GM23338 (cell line): ENCODE data around the gene MAP1LC3A. TPM values are rescaled to one million over a fixed set of nuclear protein-coding genes. Genes with fewer than 3 reads are reported as not detected.

ENCODE experiments used
- ATAC-seq: fragments of 200-7000 bp; cut with Tn5 transposase; 3 replicates; pipeline ENCODE4 v1.9.1; 2020
- DNase-seq: peaks from one replicate; pipeline ENCODE4 v3.0.0-alpha.2; 2015; ENCODE audit warnings: low spot score
- H2AFZ ChIP-seq: fragments of 200-600 bp; sonication (generic); 2 replicates; pipeline ENCODE4 v1.8.0; 2016; ENCODE audit warnings: antibody characterized with exemption, mild to moderate bottlenecking, moderate library complexity
- H3F3A ChIP-seq: fragments of 200-600 bp; sonication (generic); replicated peaks from 2 replicates; pipeline ENCODE4 v1.8.0; 2017; ENCODE audit warnings: antibody characterized with exemption, mixed run types, low read depth
- H3K27ac ChIP-seq: fragments of 200-600 bp; sonication (generic); 2 replicates; pipeline ENCODE4 v1.6.1; 2016; ENCODE audit warnings: low read depth
- H3K27me3 ChIP-seq: fragments of 200-600 bp; sonication (generic); 2 replicates; pipeline ENCODE4 v1.8.0; 2016; ENCODE audit warnings: mild to moderate bottlenecking, mixed run types, moderate library complexity; ENCODE audit not compliant: insufficient read depth
- H3K36me3 ChIP-seq: fragments of 200-600 bp; sonication (generic); 2 replicates; pipeline ENCODE4 v1.8.0; 2016; ENCODE audit warnings: mild to moderate bottlenecking; ENCODE audit not compliant: insufficient read depth
- H3K4me1 ChIP-seq: fragments of 200-600 bp; sonication (generic); 2 replicates; pipeline ENCODE4 v1.8.0; 2016; ENCODE audit warnings: mild to moderate bottlenecking, moderate library complexity; ENCODE audit not compliant: insufficient read depth
- H3K4me2 ChIP-seq: fragments of 200-600 bp; sonication (generic); 2 replicates; pipeline ENCODE4 v1.7.1; 2017; ENCODE audit warnings: mixed run types
- H3K4me3 ChIP-seq: fragments of 200-600 bp; sonication (generic); 2 replicates; pipeline ENCODE4 v1.6.1; 2016; ENCODE audit warnings: mixed run types
- H3K79me2 ChIP-seq: fragments of 200-600 bp; sonication (generic); replicated peaks from 2 replicates; pipeline ENCODE4 v1.8.0; 2017; ENCODE audit warnings: mild to moderate bottlenecking; ENCODE audit not compliant: insufficient read depth
- H3K9me2 ChIP-seq: fragments of 200-600 bp; sonication (generic); 2 replicates; pipeline ENCODE4 v1.8.0; 2017; ENCODE audit not compliant: insufficient read depth
- H4K20me1 ChIP-seq: fragments of 200-600 bp; sonication (generic); replicated peaks from 2 replicates; pipeline ENCODE4 v1.8.0; 2017; ENCODE audit warnings: mild to moderate bottlenecking; ENCODE audit not compliant: insufficient read depth
- H3K27ac Mint-ChIP-seq: 2 replicates; pipeline ENCODE4 v1.8.0; 2020; ENCODE audit warnings: inconsistent platforms, mild to moderate bottlenecking, moderate library complexity, mixed read lengths
- H3K27me3 Mint-ChIP-seq: 3 replicates; pipeline ENCODE4 v1.8.0; 2022; ENCODE audit warnings: low read depth, mild to moderate bottlenecking, moderate library complexity, mixed read lengths, inconsistent platforms; ENCODE audit not compliant: insufficient read depth, poor library complexity
- H3K36me3 Mint-ChIP-seq: 3 replicates; pipeline ENCODE4 v1.8.0; 2021; ENCODE audit warnings: low read depth, mild to moderate bottlenecking, inconsistent platforms, moderate library complexity, mixed read lengths
- H3K4me1 Mint-ChIP-seq: 3 replicates; pipeline ENCODE4 v1.8.0; 2020; ENCODE audit warnings: mild to moderate bottlenecking, inconsistent platforms, mixed read lengths
- H3K4me3 Mint-ChIP-seq: 3 replicates; pipeline ENCODE4 v1.8.0; 2021; ENCODE audit warnings: moderate library complexity, mild to moderate bottlenecking, inconsistent platforms, mixed read lengths
- H3K9me3 Mint-ChIP-seq: 3 replicates; pipeline ENCODE4 v1.8.0; 2020; ENCODE audit warnings: moderate library complexity, mild to moderate bottlenecking, inconsistent platforms, mixed read lengths
- CREB1 ChIP-seq: fragments of 250-450 bp; sonication (Bioruptor Pico); IDR thresholded peaks from 2 replicates; pipeline ENCODE4 v1.5.0; 2020; ENCODE audit warnings: low read depth, mild to moderate bottlenecking, moderate library complexity
- EZH2 ChIP-seq: fragments of 200-600 bp; sonication (generic); IDR thresholded peaks from one replicate; pipeline ENCODE4 v1.8.0; 2017; ENCODE audit warnings: antibody characterized with exemption, mild to moderate bottlenecking, low read depth; ENCODE audit not compliant: unreplicated experiment
- EZH2phosphoT487 ChIP-seq: fragments of 200-600 bp; sonication (generic); IDR thresholded peaks from one replicate; pipeline ENCODE4 v1.8.1; 2018; ENCODE audit warnings: antibody characterized with exemption; ENCODE audit not compliant: unreplicated experiment
- JUNB ChIP-seq: IDR thresholded peaks from one replicate; pipeline ENCODE4 v1.6.1; 2016; ENCODE audit warnings: antibody characterized with exemption; ENCODE audit not compliant: unreplicated experiment
- NANOG ChIP-seq: IDR thresholded peaks from 2 replicates; pipeline ENCODE4 v1.6.1; 2016; ENCODE audit warnings: antibody characterized with exemption, borderline replicate concordance
- POLR2AphosphoS5 ChIP-seq: IDR thresholded peaks from 2 replicates; pipeline ENCODE4 v1.6.1; 2016; ENCODE audit warnings: antibody characterized with exemption, low read depth
- STAT1 ChIP-seq: IDR thresholded peaks from one replicate; pipeline ENCODE4 v1.6.1; 2016; ENCODE audit warnings: antibody characterized with exemption; ENCODE audit not compliant: unreplicated experiment
- polyA plus RNA-seq: library from polyadenylated mRNA; unstranded; fragments of >200 nt; fragmentation: Nextera tagmentation; extraction: Ambion mirVana; gene quantifications from 2 replicates; pipeline ENCODE4 v1.2.1, GENCODE V29; 2016
- total RNA-seq: library from RNA; depleted of rRNA; stranded (reverse); fragments of >200 nt; shearing (Covaris generic); gene quantifications from 2 replicates; pipeline ENCODE4 v1.2.3, GENCODE V29; 2014
- TF ChIP-seq, protein P1 (sequence below): IDR thresholded peaks from one replicate; pipeline ENCODE4 v1.6.1; 2018; ENCODE audit warnings: antibody characterized with exemption; ENCODE audit not compliant: unreplicated experiment
- TF ChIP-seq, protein P2 (sequence below): IDR thresholded peaks from 2 replicates; pipeline ENCODE4 v1.6.1; 2016; ENCODE audit warnings: antibody characterized with exemption

Gene MAP1LC3A
- total and polyA plus RNA-seq, 2 experiments from 2014 or later, result 15.2 to 15.9 TPM

DNA sequence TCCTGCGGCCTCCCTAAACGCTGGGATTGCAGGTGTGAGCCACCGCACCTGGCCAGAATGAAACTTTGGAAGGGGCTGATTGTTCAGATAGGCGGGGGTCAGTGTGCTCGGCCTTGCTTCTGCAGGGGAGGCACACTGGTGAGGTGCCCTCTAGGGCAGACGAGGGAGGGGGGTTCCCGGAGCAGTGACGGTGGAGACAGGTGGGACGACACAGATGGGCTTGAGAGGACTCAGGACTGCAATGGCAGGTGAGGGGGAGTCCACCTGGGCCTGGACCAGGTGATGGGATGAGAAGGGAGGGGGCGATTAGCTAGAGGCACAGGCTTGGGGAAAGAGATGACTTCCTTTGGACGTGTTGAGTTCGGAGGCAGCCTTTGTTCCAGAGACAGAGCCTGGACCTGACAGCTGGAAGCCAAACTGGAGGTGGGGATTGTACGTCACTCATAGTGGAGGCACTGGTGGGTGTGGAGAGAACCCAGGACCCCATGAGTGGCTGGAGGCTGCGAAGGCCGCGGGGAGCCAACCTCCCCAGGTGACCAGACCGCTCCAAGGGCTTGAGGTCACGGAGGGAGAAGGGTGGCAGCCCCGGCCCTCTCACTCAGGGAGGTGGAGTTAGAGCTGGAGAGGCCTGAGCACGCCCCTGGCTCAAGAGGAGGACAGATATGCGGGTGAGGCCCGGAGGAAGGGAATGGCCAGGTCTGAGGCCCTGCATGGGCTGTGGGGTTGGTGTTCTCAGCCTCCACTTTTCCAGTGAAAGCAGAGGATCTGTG, 10.5 kb upstream of the MAP1LC3A start:
- no peak overlapping the region for H3K4me2 ChIP-seq
- no peak overlapping the region for H3K27ac ChIP-seq
- no peak overlapping the region for H2AFZ ChIP-seq
- H3K4me3 Mint-ChIP-seq, result no peak overlapping the region
- H3F3A ChIP-seq, result no peaks in the 10 kb centered on the region
- no peaks in the 10 kb centered on the region for H3K36me3 Mint-ChIP-seq
- no peaks in the 10 kb centered on the region for H3K9me2 ChIP-seq
- no peaks in the 10 kb centered on the region for H3K79me2 ChIP-seq
- peaks cover 3% of the 10 kb centered on the region; the same call in 1 of the 2 replicates for H3K4me1 ChIP-seq
- TF ChIP-seq, protein P1, sequence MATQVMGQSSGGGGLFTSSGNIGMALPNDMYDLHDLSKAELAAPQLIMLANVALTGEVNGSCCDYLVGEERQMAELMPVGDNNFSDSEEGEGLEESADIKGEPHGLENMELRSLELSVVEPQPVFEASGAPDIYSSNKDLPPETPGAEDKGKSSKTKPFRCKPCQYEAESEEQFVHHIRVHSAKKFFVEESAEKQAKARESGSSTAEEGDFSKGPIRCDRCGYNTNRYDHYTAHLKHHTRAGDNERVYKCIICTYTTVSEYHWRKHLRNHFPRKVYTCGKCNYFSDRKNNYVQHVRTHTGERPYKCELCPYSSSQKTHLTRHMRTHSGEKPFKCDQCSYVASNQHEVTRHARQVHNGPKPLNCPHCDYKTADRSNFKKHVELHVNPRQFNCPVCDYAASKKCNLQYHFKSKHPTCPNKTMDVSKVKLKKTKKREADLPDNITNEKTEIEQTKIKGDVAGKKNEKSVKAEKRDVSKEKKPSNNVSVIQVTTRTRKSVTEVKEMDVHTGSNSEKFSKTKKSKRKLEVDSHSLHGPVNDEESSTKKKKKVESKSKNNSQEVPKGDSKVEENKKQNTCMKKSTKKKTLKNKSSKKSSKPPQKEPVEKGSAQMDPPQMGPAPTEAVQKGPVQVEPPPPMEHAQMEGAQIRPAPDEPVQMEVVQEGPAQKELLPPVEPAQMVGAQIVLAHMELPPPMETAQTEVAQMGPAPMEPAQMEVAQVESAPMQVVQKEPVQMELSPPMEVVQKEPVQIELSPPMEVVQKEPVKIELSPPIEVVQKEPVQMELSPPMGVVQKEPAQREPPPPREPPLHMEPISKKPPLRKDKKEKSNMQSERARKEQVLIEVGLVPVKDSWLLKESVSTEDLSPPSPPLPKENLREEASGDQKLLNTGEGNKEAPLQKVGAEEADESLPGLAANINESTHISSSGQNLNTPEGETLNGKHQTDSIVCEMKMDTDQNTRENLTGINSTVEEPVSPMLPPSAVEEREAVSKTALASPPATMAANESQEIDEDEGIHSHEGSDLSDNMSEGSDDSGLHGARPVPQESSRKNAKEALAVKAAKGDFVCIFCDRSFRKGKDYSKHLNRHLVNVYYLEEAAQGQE, result no peak
- TF ChIP-seq POLR2AphosphoS5, result no peak
- no peak for TF ChIP-seq NANOG
- no peak for TF ChIP-seq CREB1 (CRISPR knock-in tag)
- TF ChIP-seq, protein P2, sequence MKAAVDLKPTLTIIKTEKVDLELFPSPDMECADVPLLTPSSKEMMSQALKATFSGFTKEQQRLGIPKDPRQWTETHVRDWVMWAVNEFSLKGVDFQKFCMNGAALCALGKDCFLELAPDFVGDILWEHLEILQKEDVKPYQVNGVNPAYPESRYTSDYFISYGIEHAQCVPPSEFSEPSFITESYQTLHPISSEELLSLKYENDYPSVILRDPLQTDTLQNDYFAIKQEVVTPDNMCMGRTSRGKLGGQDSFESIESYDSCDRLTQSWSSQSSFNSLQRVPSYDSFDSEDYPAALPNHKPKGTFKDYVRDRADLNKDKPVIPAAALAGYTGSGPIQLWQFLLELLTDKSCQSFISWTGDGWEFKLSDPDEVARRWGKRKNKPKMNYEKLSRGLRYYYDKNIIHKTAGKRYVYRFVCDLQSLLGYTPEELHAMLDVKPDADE, result no peak
- TF ChIP-seq STAT1, result no peak
- H4K20me1 ChIP-seq, result no peaks in the 10 kb centered on the region
- peaks cover 26% of the 10 kb centered on the region for H3K4me1 Mint-ChIP-seq
- H3K27me3 ChIP-seq, result peaks cover 5% of the 10 kb centered on the region; the same call in 1 of the 2 replicates
- DNase-seq, result no peak
- H3K27ac Mint-ChIP-seq, result no peak overlapping the region
- no peak overlapping the region for H3K4me3 ChIP-seq
- no peaks in the 10 kb centered on the region for H3K36me3 ChIP-seq
- no peak for ATAC-seq
- peaks cover 21% of the 10 kb centered on the region for H3K27me3 Mint-ChIP-seq
- H3K9me3 Mint-ChIP-seq, result 0 out of 3 replicates have a peak, but pooled peaks cover 3% of the 10 kb centered on the region

DNA sequence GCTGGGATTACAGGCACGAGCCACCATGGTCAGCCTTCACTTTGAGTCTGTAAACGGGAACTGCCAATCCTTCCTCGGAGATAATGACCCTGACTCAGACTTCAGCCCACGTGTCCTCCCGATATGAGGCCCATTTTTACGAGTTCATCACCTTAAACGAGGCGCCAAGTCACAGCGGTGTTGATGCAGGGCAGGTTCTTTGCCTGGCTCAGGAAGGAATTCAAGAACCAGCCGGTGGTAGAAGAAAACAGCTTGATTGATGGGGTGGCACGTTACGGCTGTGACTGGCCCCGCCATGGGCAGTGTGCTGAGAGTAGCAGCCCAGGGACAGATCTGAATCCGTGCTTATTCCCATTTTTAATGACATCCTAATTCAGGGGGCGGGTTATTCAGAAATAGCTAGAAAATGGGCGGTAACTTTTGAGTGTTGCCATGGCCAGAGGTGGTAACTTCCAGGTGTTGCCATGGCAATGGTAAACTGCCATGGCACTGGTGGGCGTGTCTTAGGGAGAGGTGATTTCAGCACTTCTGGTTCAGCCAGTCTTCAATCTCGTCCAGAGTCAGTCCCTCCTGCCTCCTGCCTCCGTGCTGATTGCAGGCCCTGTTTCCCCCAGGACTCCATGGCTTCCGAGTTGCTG, 9.1 kb upstream of the MAP1LC3A start:
- H3K79me2 ChIP-seq, result no peaks in the 10 kb centered on the region
- no peaks in the 10 kb centered on the region for H4K20me1 ChIP-seq
- no peak overlapping the region for H3K27ac ChIP-seq
- DNase-seq (peak; percentile 93), ATAC-seq (peak; percentile 86)
- 0 out of 3 replicates have a peak, but pooled peaks cover 3% of the 10 kb centered on the region for H3K9me3 Mint-ChIP-seq
- H3K4me1 ChIP-seq, result peaks cover 3% of the 10 kb centered on the region; the same call in 1 of the 2 replicates
- H3K36me3 ChIP-seq, result no peaks in the 10 kb centered on the region
- peak overlapping the region; percentile 84 for H3K27ac Mint-ChIP-seq
- H3K4me1 Mint-ChIP-seq, result peaks cover 17% of the 10 kb centered on the region
- no peak overlapping the region for H3K4me2 ChIP-seq
- H3K4me3 ChIP-seq, result no peak overlapping the region
- H3K27me3 ChIP-seq, result peaks cover 5% of the 10 kb centered on the region; the same call in 1 of the 2 replicates
- no peaks in the 10 kb centered on the region for H3K9me2 ChIP-seq
- no peaks in the 10 kb centered on the region for H3F3A ChIP-seq
- H2AFZ ChIP-seq, result no peak overlapping the region
- H3K36me3 Mint-ChIP-seq, result no peaks in the 10 kb centered on the region
- H3K4me3 Mint-ChIP-seq, result no peak overlapping the region; the same call in 2 of the 3 replicates
- peaks cover 21% of the 10 kb centered on the region for H3K27me3 Mint-ChIP-seq
- TF ChIP-seq JUNB (no peak), EZH2phosphoT487 (no peak), STAT1 (no peak), CREB1 (CRISPR knock-in tag) (no peak), POLR2AphosphoS5 (no peak), EZH2 (no peak)
- TF ChIP-seq, protein P2, result no peak
